IMR-90 (cell line): Measurements from ENCODE around the gene SMIM26. TPM values are rescaled to one million over a fixed set of nuclear protein-coding genes. Genes with fewer than 3 reads are reported as not detected.
A peak's percentile ranks its signal among the peaks of the same experiment; 100 is the strongest.

Experiments used
- ATAC-seq: fragments of 200-7000 bp; cut with Tn5 transposase; 2 replicates; pipeline ENCODE4 v1.9.1; 2020; ENCODE audit warnings: low read depth, mild to moderate bottlenecking, moderate library complexity
- BruUV-seq: library from RNA; stranded (reverse); fragments of 400-500 nt; replicated peaks from 2 replicates; lab custom pipeline; 2021; lab: Mats Ljungman, UMichigan
- CTCF ChIA-PET: fragments of 300-600 bp; formaldehyde crosslinking; extraction: SDS; loops from one replicate; lab custom pipeline; 2021; ENCODE audit warnings: antibody characterized with exemption; lab: Yijun Ruan, JAX
- POLR2A ChIA-PET: fragments of 300-600 bp; sonication (Branson Sonifier 250); formaldehyde crosslinking; loops from one replicate; lab custom pipeline; 2022; ENCODE audit warnings: antibody characterized with exemption; ENCODE audit not compliant: unreplicated experiment; lab: Charles Lee
- DNase-seq: peaks from one replicate; pipeline ENCODE4 v3.0.0; 2013
- H2AFZ ChIP-seq: replicated peaks from 2 replicates; pipeline ENCODE3; 2013; ENCODE audit warnings: low read length, mild to moderate bottlenecking; ENCODE audit not compliant: poor library complexity
- H2AK5ac ChIP-seq: 2 replicates; pipeline ENCODE4 v1.6.1; 2013; ENCODE audit warnings: low read depth, low read length, inconsistent platforms
- H2AK9ac ChIP-seq: replicated peaks from 2 replicates; pipeline ENCODE3; 2013; ENCODE audit warnings: mild to moderate bottlenecking, low read depth, low read length, moderate library complexity; ENCODE audit not compliant: poor library complexity
- H2BK120ac ChIP-seq: 2 replicates; pipeline ENCODE4 v1.6.1; 2013; ENCODE audit warnings: low read depth, low read length, inconsistent platforms
- H2BK15ac ChIP-seq: 3 replicates; pipeline ENCODE4 v1.6.1; 2013; ENCODE audit warnings: low read depth, low read length, inconsistent platforms
- H2BK20ac ChIP-seq: 2 replicates; pipeline ENCODE4 v1.6.1; 2013; ENCODE audit warnings: low read depth, mild to moderate bottlenecking, inconsistent platforms, low read length, moderate library complexity
- H2BK5ac ChIP-seq: 2 replicates; pipeline ENCODE4 v1.6.1; 2013; ENCODE audit warnings: mild to moderate bottlenecking, low read depth, low read length, inconsistent platforms; ENCODE audit not compliant: poor library complexity, severe bottlenecking
- H3K14ac ChIP-seq: replicated peaks from 2 replicates; pipeline ENCODE4 v1.6.1; 2013; ENCODE audit warnings: low read depth, low read length, inconsistent platforms
- H3K18ac ChIP-seq: 2 replicates; pipeline ENCODE4 v1.6.1; 2013; ENCODE audit warnings: low read depth, low read length, control low read depth
- H3K23ac ChIP-seq: 2 replicates; pipeline ENCODE4 v1.6.1; 2013; ENCODE audit warnings: low read depth, low read length, inconsistent platforms
- H3K27ac ChIP-seq: 2 replicates; pipeline ENCODE4 v1.5.1; 2013; ENCODE audit warnings: mild to moderate bottlenecking, control low read depth, low read length; ENCODE audit not compliant: insufficient read depth
- H3K27me3 ChIP-seq: 2 replicates; pipeline ENCODE4 v1.6.1; 2013; ENCODE audit warnings: low read length; ENCODE audit not compliant: control insufficient read depth, insufficient read depth
- H3K36me3 ChIP-seq: 2 replicates; pipeline ENCODE4 v1.6.1; 2013; ENCODE audit warnings: low read length, mixed read lengths; ENCODE audit not compliant: control insufficient read depth, insufficient read depth
- H3K4ac ChIP-seq: 2 replicates; pipeline ENCODE4 v1.6.1; 2013; ENCODE audit warnings: low read depth, low read length, inconsistent platforms
- H3K4me1 ChIP-seq: 2 replicates; pipeline ENCODE4 v1.6.1; 2013; ENCODE audit warnings: low read length, mixed read lengths; ENCODE audit not compliant: control insufficient read depth, insufficient read depth
- H3K4me2 ChIP-seq: 2 replicates; pipeline ENCODE4 v1.6.1; 2013; ENCODE audit warnings: low read depth, mild to moderate bottlenecking, control low read depth, low read length, moderate library complexity
- H3K4me3 ChIP-seq: 2 replicates; pipeline ENCODE4 v1.5.1; 2013; ENCODE audit warnings: low read depth, mild to moderate bottlenecking, control low read depth, low read length, moderate library complexity; ENCODE audit not compliant: insufficient read depth
- H3K56ac ChIP-seq: 2 replicates; pipeline ENCODE4 v1.6.1; 2013; ENCODE audit warnings: low read length, inconsistent platforms; ENCODE audit not compliant: insufficient read depth; ENCODE audit errors: extremely low read depth
- H3K79me1 ChIP-seq, 2 experiments: 2 replicates each; pipeline ENCODE4 v1.6.1; 2013; ENCODE audit warnings: low read length in 2 of 2, inconsistent platforms in 1 of 2, low read depth in 1 of 2
- H3K9ac ChIP-seq: 2 replicates; pipeline ENCODE4 v1.6.1; 2013; ENCODE audit warnings: low read depth, low read length, control low read depth
- H3K9me1 ChIP-seq: 2 replicates; pipeline ENCODE4 v1.6.1; 2013; ENCODE audit warnings: low read length, inconsistent platforms; ENCODE audit not compliant: insufficient read depth
- H3K9me3 ChIP-seq: 2 replicates; pipeline ENCODE4 v1.6.1; 2013; ENCODE audit warnings: low read length; ENCODE audit not compliant: control insufficient read depth, insufficient read depth
- H4K20me1 ChIP-seq: 2 replicates; pipeline ENCODE4 v1.6.1; 2013; ENCODE audit warnings: low read length, inconsistent platforms; ENCODE audit not compliant: insufficient read depth
- H4K5ac ChIP-seq: 2 replicates; pipeline ENCODE4 v1.6.1; 2013; ENCODE audit warnings: mild to moderate bottlenecking, low read depth, low read length, control low read depth
- H4K8ac ChIP-seq, 2 experiments: 2 replicates each; pipeline ENCODE4 v1.6.1; 2013; ENCODE audit warnings: low read depth in 2 of 2, low read length in 2 of 2, control low read depth in 1 of 2, inconsistent platforms in 1 of 2
- H4K91ac ChIP-seq: 2 replicates; pipeline ENCODE4 v1.6.1; 2013; ENCODE audit warnings: low read depth, low read length, inconsistent platforms; ENCODE audit not compliant: insufficient read depth
- CHD1 ChIP-seq: IDR thresholded peaks from 2 replicates; pipeline ENCODE4 v1.6.1; 2012; ENCODE audit warnings: low read depth, low read length, improper control_type of control experiment
- MAFK ChIP-seq: IDR thresholded peaks from 2 replicates; pipeline ENCODE4 v1.6.1; 2012; ENCODE audit warnings: low read depth, low read length, improper control_type of control experiment
- MAZ ChIP-seq: IDR thresholded peaks from 2 replicates; pipeline ENCODE4 v1.6.1; 2012; ENCODE audit warnings: low read depth, mild to moderate bottlenecking, low read length, improper control_type of control experiment, moderate library complexity, borderline replicate concordance
- MXI1 ChIP-seq: IDR thresholded peaks from 2 replicates; pipeline ENCODE4 v1.6.1; 2012; ENCODE audit warnings: low read depth, mild to moderate bottlenecking, low read length, moderate library complexity, borderline replicate concordance
- POLR2A ChIP-seq: IDR thresholded peaks from 2 replicates; pipeline ENCODE4 v1.6.1; 2012; ENCODE audit warnings: mild to moderate bottlenecking, low read depth, low read length
- RFX5 ChIP-seq: IDR thresholded peaks from 2 replicates; pipeline ENCODE4 v1.8.0; 2012; ENCODE audit warnings: low read depth, mild to moderate bottlenecking, low read length, moderate library complexity
- SMC3 ChIP-seq: fragments of 150-350 bp; IDR thresholded peaks from 2 replicates; pipeline ENCODE4 v1.6.1; 2016; ENCODE audit warnings: low read depth, mild to moderate bottlenecking, antibody characterized with exemption, low read length, moderate library complexity
- WGBS, 2 experiments: methylation state at CpG; one replicate each; pipeline versions ENCODE4 v1.1.5 to v1.1.7; 2013; ENCODE audit warnings: missing lambda C conversion rate in 2 of 2; ENCODE audit not compliant: insufficient read length in 1 of 2; ENCODE audit errors: extremely low coverage in 2 of 2; 5-methylcytosine and 5-hydroxymethylcytosine counted together
- dilution Hi-C: fragments of 300-500 bp; cut with HindIII; formaldehyde crosslinking; loops from one replicate; pipeline ENCODE4 v1.14.3; 2018; ENCODE audit warnings: low sequenced_read_pairs; ENCODE audit not compliant: unreplicated experiment
- in situ Hi-C: fragments of 300-500 bp; cut with MboI; formaldehyde crosslinking; loops from 3 replicates; pipeline ENCODE4 v1.14.3; 2019; ENCODE audit warnings: low sequenced_read_pairs, inconsistent platforms, mixed read lengths
- intact Hi-C: fragments of 100-400 bp; cut with micrococcal nuclease; formaldehyde crosslinking; loops from 2 replicates; pipeline ENCODE4 v1.10.0; 2022
- microRNA-seq, 2 experiments: library from miRNA; stranded (forward) in 1 of 2; unstranded in 1 of 2; fragments of 10-50 nt in 1 of 2; fragments of <30 nt in 1 of 2; gene quantifications in 1 of 2; microRNA quantifications in 1 of 2; one replicate each; pipeline versions ENCODE3 to v1.1.0; 2013 to 2020; ENCODE audit not compliant: insufficient read depth in 1 of 2, insufficient read length in 1 of 2, unreplicated experiment in 1 of 2
- polyA plus RNA-seq, 3 experiments: library from polyadenylated mRNA; depleted of rRNA; stranded (reverse); fragments of >200 nt; gene quantifications; 2 replicates each; pipeline ENCODE4 v1.2.3, GENCODE V29; 2012; ENCODE audit warnings: low replicate concordance in 1 of 3
- small RNA-seq, 5 experiments: library from RNA; depleted of rRNA; stranded (forward); fragments of <200 nt; gene quantifications; one replicate each; pipeline ENCODE3, GENCODE V24; 2012
- total RNA-seq: library from RNA; depleted of rRNA; stranded (reverse); fragments of >200 nt; gene quantifications from 2 replicates; pipeline ENCODE4 v1.2.3, GENCODE V29; 2012; rRNA removed
- TF ChIP-seq, protein P1 (sequence below): conservative IDR thresholded peaks from 2 replicates; pipeline ENCODE4 v1.5.1; 2012; ENCODE audit warnings: mild to moderate bottlenecking, low read depth, low read length, improper control_type of control experiment

Gene SMIM26
- total and polyA plus RNA-seq, 2 of the 4 experiments (the other 2 are of a cell fraction): 42.8 to 45.7 TPM

DNA sequence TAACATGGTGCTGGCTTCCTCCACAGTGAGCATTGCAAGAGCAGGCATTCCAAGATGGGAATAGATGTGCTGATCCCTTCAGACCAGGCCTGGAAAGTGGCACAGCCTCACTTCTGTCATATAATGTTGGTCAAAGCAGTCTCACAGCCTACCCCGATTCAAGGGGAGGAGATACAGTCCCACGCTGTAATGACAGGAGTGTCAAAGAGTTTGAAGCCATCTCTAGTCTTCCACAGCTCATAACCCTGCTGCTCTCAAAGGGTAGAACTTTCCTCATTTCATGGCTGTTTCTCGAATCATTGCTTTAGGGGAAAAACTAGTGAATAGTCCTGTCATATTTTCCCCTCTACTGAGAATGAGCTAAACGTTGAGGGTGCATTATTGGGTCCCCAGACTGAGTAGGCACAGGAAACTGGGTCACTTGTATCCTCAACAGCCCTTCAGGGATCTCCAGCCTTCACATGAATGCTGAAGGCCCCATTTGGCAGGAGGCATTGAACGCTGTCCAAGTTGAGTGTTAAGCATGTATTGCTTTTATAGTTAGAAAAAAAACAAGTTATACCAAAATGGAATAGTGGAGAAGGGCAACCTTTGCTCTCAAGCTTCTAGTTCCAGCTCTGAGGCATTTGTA, 47.9 kb downstream of the SMIM26 start:
- no TSS peak for BruUV-seq
- Histone ChIP-seq H3K27me3 (no peaks in the 10 kb centered on the region), H2AFZ (no peak overlapping the region), H3K9me1 (peaks cover 9% of the 10 kb centered on the region), H3K4me3 (no peak overlapping the region), H3K18ac (no peak overlapping the region), H4K20me1 (no peaks in the 10 kb centered on the region), H3K9me3 (no peaks in the 10 kb centered on the region), H3K4me1 (0 out of 2 replicates have a peak, but pooled peaks cover 1% of the 10 kb centered on the region), H3K36me3 (peaks cover 3% of the 10 kb centered on the region; the same call in 1 of the 2 replicates), H2BK20ac (no peak overlapping the region), H3K4me2 (no peak overlapping the region), H3K56ac (no peak overlapping the region), H3K23ac (no peak overlapping the region), H4K8ac (no peak overlapping the region), H2AK9ac (no peak overlapping the region), H3K9ac (no peak overlapping the region), H3K79me1 (peaks cover 10 to 13% of the 10 kb centered on the region in 2 experiments; a peak in 2 of 4 replicates), H4K91ac (no peak overlapping the region), H3K14ac (no peak overlapping the region), H2BK15ac (no peak overlapping the region), H2BK5ac (no peak overlapping the region), H3K4ac (no peak overlapping the region), H4K5ac (no peak overlapping the region), H2BK120ac (no peak overlapping the region), H2AK5ac (no peak overlapping the region), H3K27ac (no peak overlapping the region)
- intact Hi-C loops: no loop called here
- DNase-seq (no peak), ATAC-seq (peak; percentile 44; the same call in 1 of the 2 replicates)
- in situ Hi-C loops: no loop called here
- TF ChIP-seq MXI1 (no peak), CHD1 (no peak), RFX5 (no peak), MAZ (no peak), POLR2A (no peak), MAFK (no peak), SMC3 (no peak)
- TF ChIP-seq, protein P1, sequence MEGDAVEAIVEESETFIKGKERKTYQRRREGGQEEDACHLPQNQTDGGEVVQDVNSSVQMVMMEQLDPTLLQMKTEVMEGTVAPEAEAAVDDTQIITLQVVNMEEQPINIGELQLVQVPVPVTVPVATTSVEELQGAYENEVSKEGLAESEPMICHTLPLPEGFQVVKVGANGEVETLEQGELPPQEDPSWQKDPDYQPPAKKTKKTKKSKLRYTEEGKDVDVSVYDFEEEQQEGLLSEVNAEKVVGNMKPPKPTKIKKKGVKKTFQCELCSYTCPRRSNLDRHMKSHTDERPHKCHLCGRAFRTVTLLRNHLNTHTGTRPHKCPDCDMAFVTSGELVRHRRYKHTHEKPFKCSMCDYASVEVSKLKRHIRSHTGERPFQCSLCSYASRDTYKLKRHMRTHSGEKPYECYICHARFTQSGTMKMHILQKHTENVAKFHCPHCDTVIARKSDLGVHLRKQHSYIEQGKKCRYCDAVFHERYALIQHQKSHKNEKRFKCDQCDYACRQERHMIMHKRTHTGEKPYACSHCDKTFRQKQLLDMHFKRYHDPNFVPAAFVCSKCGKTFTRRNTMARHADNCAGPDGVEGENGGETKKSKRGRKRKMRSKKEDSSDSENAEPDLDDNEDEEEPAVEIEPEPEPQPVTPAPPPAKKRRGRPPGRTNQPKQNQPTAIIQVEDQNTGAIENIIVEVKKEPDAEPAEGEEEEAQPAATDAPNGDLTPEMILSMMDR: no peak
- no CpG with 5 or more reads among the region's 5 CpGs for WGBS, 2 experiments
- ChIA-PET POLR2A (no interaction called here), CTCF (interaction anchor here (0.9 kb wide), 1 partner anchor 22 kb away, joined by 3 read pairs; no protein-coding TSS in a partner anchor)
- dilution Hi-C loops: no loop called here

Small RNAs within 50 kb of the gene (microRNA-seq; reads per million reads assigned to microRNA genes)
- gene RN7SL638P (ENCODE audit: insufficient read depth, insufficient read length): not detected
- gene RNU6ATAC34P (ENCODE audit: insufficient read depth, insufficient read length): not detected

Small RNAs within 50 kb of the gene (small RNA-seq; reads per million reads assigned to genes)
- 0 reads per million in 5 experiments for gene RN7SL638P
- 0 reads per million in 5 experiments for gene RNU6ATAC34P

Other genes starting within 250 kb of the SMIM26 start
- gene DZANK1, start 100.4 kb upstream of the SMIM26 start, total RNA-seq: 0.54 and 0.83 TPM in 2 replicates
- 1.1 TPM in 2 replicates for gene DZANK1, start 100.4 kb upstream of the SMIM26 start, polyA plus RNA-seq (2012; rRNA removed)
- 5.7 and 10.0 TPM in 2 replicates for gene POLR3F, start 100.0 kb upstream of the SMIM26 start, total RNA-seq
- 4.7 and 7.2 TPM in 2 replicates for gene POLR3F, start 100.0 kb upstream of the SMIM26 start, polyA plus RNA-seq (2012; rRNA removed)
- gene RBBP9, start 70.2 kb upstream of the SMIM26 start, total RNA-seq: 26.7 and 31.4 TPM in 2 replicates
- 4.4 and 4.8 TPM in 2 replicates for gene RBBP9, start 70.2 kb upstream of the SMIM26 start, polyA plus RNA-seq (2012; rRNA removed)
- gene SEC23B, start 59.5 kb upstream of the SMIM26 start, total RNA-seq: 65.0 and 78.9 TPM in 2 replicates
- 50.1 and 51.5 TPM in 2 replicates for gene SEC23B, start 59.5 kb upstream of the SMIM26 start, polyA plus RNA-seq (2012; rRNA removed)
- 101 and 124 TPM in 2 replicates for gene DTD1, start 20.6 kb downstream of the SMIM26 start, total RNA-seq
- 59.6 and 73.1 TPM in 2 replicates for gene DTD1, start 20.6 kb downstream of the SMIM26 start, polyA plus RNA-seq (2012; rRNA removed)
- not detected in 2 replicates for gene SCP2D1, start 246.4 kb downstream of the SMIM26 start, total RNA-seq
- gene SCP2D1, start 246.4 kb downstream of the SMIM26 start, polyA plus RNA-seq (2012; rRNA removed): not detected in 2 replicates